NCI-H128 (cell line): ENCODE data around the gene RAB40C.

Experiments
- DNase-seq: peaks from one replicate; lab custom pipeline; 2025; ENCODE audit not compliant: unreplicated experiment; lab: John Stamatoyannopoulos, UW

The RAB40C gene

DNA sequence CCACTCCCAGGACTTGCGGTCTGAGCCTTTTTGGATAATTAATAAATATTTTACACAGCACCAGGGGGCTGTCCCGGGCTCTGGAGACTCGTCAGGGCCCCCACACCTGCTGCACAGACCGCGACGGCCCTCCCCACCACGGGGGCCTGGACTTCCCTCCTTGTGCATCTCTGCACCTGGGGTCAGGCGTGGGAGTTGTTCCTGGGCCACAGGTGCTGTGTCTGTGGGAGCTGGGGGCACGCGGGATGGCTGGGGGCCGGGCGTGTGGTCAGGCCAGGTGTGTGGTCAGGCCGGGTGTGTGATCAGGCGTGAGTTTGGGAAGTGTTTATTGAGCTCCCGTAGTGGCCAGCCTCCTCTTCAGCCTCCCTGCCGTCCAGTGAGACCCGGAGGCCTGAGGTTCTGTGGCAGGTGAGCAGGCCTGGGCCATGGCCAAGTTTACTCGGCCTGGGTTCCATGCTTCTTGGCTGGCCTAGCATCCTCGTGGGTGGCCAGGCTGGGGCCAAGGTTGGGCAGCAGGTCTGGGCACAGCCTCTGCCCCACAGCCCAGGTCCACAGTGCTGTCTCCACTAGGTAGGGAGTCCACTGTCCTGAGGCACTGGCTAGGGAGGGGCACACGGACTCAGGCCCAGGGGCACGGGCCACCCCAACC lies 88.5 kb downstream of the RAB40C start:
- no peak for DNase-seq
